Femur (tissue), 1 donor: ENCODE results near the gene SNN.

Source experiments
- DNase-seq: peaks from one replicate; pipeline ENCODE4 v3.0.0-alpha.2; 2017

Gene SNN

GRCh38 chr16:11635679-11636171 lies 32.5 kb upstream of the SNN start:
- DNase-seq = no peak

GRCh38 chr16:11636172-11636721 lies 32.0 kb upstream of the SNN start:
- no peak for DNase-seq

GRCh38 chr16:11637320-11637719 lies 30.9 kb upstream of the SNN start:
- DNase-seq = no peak

DNA sequence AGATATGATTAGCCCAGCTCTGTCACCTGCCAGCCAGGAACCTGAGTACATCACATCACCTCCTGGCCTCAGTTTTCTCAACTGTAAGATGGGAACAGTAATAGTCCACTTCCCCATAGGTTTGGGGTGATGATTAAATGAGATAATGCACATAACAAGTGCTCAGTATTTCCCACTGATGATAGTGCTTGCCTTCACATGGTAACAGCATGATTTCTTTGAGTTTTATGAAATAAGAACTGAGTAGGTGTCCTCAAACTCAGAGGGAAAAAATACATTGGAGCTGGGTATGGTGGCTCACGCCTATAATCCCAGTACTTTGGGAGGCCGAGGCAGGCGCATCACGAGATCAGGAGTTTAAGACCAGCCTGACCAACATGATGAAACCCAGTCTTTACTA lies 30.1 kb upstream of the SNN start:
- no peak for DNase-seq

GRCh38 chr16:11639008-11639562 lies 29.2 kb upstream of the SNN start:
- DNase-seq = no peak

DNA sequence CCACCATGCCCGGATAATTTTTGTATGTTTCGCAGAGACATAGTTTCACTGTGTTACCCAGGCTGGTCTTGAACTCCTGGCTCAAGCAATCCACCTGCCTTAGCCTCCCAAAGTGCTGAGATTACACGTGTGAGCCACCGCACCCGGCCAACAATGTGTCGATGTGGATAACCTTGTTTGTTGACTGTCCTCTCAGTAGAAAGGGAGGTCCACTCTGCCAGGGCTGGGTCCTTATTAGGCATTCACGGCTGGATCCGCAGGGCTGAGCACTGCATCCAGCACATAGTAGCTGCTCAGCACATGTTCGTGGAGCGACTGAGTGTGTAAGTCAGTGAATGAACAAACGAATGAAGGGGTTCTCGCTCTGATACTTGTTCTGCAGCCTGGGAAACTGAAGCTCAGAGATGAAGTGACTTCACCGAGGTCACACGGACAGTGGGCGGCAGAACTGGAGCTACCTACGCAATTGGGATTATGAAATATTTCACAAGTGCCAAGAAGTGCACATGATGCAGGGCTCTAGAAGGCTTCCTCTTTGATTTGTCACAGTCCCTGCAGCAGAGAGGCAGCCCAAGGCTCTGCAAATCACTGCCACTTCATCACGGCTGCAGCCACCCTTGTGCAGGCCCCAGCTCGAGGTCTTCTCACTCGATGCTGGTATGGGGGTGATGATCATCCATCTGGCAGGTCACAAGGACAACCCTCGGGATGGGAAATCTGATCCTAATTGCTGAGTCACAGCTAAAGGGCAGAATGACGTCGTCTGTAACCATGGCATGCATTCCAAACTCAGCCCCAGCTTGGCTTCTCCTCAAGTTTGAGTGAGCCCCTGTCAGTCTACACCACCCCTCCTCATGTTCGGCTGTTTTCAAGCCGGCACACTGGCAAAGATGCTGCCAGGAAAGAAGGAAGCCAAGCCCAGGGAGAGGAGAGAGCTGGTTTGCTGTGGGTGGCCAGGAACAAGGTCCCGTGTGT lies 28.0 kb upstream of the SNN start:
- DNase-seq = peak; percentile 79

GRCh38 chr16:11640987-11641817 lies 27.1 kb upstream of the SNN start:
- DNase-seq = peak; percentile 60

DNA sequence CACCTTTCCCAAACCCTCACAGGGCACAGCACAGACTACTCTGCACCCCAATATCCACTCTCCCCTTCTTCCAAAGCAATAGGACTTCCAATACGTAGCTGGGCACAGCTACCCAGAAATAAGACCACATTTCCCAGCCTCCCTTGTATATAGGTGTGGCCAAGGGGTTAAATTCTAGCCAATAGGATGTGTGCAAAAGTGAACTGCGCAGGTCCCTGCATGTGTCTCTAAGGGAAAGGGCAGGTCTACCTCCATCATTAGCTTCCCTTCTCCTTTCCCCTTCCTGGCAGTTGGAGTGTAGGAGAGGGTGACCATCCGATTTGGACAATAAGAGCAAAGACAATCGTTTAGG lies 25.5 kb upstream of the SNN start:
- DNase-seq = no peak

DNA sequence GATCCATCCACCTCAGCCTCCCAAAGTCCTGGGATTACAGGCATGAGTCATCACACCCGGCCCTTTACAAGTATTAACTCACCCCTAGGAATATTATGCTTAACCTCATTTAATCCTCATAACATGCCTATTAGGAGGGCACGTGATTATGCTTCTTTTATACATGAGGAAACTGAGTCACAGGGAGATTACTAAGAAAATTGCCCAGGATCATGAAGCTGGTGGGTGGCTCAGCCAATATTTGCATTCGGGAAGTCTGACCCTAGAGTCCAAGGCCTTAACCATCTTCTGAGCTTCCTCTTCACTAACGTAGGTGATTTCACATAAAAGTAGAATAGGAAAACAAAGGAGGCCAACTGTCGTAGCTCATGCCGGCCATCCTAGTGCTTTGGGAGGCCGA lies 19.0 kb upstream of the SNN start:
- DNase-seq = no peak

DNA sequence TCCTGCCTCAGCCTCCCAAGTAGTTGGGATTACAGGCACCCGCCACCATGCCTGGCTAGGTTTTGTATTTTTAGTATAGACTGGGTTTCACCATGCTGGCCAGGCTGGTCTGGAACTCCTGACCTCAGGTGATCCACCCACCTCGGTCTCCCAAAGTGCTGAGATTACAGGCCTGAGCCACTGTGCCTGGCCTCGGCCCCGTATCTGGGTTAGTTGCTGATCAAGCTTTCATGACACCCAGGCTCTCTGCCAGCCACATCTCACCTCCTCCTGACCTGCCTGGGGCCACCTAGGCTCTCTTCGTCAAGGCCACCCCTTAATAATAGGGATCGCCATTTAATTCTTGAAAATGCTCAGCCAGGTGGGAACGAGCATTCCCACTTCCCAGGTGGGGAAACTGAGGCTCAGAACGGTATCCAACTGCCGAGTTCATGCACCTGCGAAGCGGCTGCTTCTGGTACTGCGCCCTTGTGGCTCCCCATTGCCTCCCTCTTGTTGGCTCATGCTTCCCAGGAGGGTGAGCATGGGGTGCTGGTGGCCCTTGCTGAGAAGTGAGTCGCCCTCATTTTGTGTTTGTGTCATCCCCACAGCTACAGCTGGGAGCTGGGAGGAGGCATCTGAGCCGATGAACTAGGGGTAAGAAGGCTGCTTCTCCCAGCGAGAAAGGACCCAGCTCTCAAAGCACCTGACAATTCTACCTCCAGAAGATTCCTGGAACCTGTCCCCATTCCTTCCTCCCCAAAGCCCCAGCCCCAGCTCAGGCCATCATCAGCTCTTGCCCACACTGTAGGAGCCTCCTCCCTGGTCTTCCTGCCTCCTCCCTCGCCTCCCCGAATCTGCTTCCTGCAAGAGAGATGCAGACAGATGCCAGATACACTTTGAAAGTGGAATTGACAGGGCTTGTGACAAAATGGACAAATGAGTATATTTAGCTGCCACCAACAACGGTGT lies 17.3 kb upstream of the SNN start:
- DNase-seq = no peak

DNA sequence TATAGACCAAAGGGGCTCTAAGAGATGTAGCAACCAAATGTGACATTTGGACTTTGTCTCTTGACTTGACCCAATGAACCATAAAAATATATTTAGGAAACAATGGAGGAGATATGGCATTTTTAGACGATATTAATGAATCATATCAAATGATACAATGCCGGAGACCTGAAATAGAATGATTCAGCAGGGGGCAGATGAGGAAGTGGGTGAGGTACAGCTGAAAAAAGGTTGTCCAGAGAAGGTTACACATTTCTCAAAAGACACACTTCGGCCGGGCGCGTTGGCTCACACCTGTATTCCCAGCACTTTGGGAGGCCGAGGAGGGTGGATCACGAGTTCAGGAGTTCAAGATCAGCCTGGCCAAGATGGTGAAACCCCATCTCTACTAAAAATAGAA lies 16.5 kb upstream of the SNN start:
- no peak for DNase-seq

GRCh38 chr16:11655655-11656054 lies 12.6 kb upstream of the SNN start:
- no peak for DNase-seq

DNA sequence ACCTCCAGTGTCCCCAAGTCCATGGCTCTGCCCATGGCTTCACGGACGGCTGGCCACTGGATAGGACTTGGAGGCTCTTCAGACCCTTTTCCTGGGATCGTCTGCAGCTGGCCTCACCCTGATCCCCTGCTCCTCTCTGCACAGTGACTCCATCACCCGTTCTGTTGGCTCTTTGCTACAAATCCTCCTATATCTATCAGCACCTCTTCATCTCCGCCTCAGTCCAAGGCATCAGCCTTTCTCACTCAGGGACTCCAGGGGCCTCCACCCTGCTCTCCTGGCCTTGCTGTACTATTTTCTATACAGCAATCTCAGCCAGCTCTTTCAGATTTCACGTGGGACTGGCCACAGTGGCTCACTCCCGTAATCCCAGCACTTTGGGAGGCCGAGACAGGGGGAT lies 10.7 kb upstream of the SNN start:
- no peak for DNase-seq

DNA sequence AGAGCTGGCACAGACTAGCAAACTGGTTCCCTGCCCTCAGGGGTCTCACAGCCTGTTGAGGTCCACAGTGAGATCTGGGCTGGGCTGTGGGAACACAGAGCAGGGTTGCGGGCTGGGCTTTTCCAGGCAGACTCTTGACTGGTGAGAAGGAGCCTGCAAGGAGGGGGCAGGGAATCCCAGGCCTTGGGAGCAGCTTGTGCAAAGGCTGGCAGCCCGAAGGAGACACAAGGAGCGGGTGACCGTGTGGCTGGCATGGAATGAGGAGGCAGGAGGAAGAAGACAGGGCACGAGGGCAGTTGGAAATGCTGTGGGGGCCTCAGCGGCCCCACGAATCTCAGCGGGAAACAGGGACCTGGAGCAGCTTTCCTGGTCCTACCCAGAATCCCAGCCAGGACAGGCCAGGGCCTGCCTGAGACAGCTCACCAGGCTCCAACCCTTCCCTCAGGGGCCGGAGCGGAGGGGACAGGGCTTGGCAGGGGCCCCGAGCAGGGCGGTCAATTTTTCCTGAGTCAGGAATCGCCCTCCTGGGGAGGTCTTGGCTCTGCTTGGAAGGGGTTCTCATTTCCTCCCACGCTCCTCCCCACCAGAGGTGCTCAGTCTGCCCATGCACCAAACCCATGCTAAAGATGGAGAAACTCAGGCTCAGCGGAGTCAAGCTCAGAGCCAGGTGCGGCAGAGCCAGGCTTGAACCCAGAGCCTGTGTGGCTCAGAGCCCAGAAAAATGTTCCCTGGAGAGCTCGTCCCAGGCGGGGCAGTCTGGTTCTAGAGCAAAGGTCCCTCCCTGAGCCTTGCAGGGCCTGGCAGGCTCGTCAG lies 9.2 kb upstream of the SNN start:
- DNase-seq = no peak

- no peak for DNase-seq
Observed at GRCh38 chr16:11660565-11660964, 7.7 kb upstream of the SNN start.

- DNase-seq = no peak
Observed at GRCh38 chr16:11662582-11662981, 5.7 kb upstream of the SNN start.

- no peak for DNase-seq
Observed at GRCh38 chr16:11665071-11665491, 3.2 kb upstream of the SNN start.

GRCh38 chr16:11666103-11667055 lies 1.9 kb upstream of the SNN start:
- no peak for DNase-seq

GRCh38 chr16:11667221-11667823 lies 933 bp upstream of the SNN start:
- DNase-seq = no peak
